Pulmonary artery endothelial cell (primary cell): ENCODE results near the gene PANK1. TPM values are rescaled to one million over a fixed set of nuclear protein-coding genes. Genes with fewer than 3 reads are reported as not detected.

Experiments used
- DNase-seq: peaks from one replicate; pipeline ENCODE4 v3.0.0-alpha.2; 2011; ENCODE audit warnings: low read depth, low spot score
- total RNA-seq: library from RNA; depleted of rRNA; stranded (reverse); fragments of >200 nt; gene quantifications from 2 replicates; pipeline ENCODE4 v1.2.3, GENCODE V29; 2014

PANK1 gene
- total RNA-seq, 1 donor from 2014 or later = 5.5 TPM

DNA sequence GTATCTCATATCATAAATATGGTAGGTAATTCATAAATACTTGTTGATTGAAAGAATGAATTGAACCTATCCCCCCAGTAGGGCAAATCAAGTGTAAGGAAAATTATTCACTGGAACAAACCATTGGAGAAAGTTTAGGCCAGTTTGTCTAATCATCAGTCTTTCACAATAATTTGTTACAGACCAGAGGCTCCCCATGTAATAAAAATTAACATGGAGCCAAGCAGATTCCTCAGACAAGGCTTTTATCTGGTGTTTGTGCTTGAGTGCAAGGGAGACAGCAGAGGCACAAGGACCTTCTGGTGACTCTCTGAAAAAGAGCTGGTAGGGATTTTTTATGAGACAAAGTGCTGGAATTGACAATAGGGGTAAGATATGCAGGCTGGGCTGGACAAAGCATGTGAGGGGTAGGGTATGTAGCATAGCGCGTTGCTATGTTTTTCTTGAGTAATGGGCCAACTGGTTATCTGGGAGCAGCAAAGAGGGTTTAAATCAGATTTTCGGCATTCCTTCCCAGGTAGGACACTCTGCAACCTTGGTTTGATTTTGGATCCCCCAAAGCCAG is 7.8 kb upstream of the PANK1 start:
- DNase-seq = no peak

DNA sequence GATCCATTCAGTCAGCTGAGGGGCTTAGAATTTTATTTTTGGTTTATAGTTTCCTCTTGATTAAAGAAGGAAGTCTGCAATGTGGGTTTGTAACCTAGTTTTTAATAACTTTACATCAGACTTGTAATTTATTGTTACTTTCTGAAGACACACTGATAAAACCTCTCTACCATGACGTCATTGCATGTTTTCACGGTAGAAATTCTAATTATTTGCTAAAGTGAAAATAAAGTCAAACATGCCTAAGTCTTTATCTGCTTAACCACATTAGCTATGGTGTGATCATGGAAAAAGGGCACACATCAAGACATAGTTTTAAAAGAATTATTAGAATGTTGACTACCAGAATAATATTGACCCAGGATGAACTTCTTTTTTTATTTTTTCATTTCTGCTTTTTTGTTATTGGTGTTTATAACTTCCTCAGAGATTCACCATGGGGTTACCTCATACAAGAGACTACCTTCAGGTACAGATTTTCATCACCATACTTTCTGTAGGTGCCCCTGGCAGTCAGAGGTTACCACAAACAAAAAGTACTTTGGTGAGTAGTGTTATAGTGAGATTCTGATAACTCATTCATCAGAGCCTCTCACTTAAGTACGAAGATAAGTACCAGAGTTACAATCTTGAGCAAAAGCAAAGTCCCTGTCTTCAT is 7.0 kb upstream of the PANK1 start:
- DNase-seq = no peak

GRCh38 chr10:89651205-89651915 is 6.3 kb upstream of the PANK1 start:
- no peak for DNase-seq

DNA sequence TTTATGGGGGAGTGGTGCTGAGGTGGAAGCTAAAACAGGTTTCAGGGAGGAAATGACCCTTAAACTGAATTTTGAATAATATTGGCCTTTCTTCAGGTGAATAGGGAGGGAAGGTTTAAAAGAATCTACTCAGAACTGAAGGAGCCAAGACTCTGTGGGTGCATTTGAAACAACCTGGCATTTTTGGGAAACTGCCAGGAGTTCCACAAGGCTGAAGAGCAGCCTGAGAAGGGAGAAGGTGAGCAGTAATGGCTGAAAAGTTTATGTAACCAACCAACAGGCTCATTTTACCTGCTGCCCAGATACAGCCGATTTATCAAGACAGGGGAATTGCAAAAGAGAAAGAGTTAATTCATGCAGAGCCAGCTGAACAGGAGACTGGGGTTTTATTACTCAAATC is 4.0 kb upstream of the PANK1 start:
- no peak for DNase-seq

DNA sequence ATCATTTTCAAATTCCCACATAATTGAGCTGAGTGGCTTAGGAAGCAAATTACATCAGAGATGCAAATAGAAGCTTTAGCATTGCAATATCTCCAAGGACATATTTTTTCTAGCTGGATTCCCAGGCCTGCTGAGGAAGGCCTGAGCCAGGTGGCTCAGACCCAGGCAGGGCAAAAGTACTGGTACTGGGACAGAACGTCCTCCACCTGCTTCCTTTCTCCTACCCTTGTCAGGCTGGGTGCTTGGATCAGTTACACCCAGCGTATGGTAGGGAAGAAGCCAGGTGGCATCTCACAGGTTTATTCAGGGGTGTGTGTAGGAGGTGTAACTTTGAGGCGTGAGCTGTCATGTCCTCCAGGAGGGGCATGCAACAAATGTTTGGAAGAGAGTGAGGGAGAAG is 3.0 kb upstream of the PANK1 start:
- DNase-seq = no peak

- no peak for DNase-seq
Measured at GRCh38 chr10:89646889-89647657, 2.0 kb upstream of the PANK1 start.

- DNase-seq = no peak
Measured at GRCh38 chr10:89645742-89646172, 715 bp upstream of the PANK1 start.

DNA sequence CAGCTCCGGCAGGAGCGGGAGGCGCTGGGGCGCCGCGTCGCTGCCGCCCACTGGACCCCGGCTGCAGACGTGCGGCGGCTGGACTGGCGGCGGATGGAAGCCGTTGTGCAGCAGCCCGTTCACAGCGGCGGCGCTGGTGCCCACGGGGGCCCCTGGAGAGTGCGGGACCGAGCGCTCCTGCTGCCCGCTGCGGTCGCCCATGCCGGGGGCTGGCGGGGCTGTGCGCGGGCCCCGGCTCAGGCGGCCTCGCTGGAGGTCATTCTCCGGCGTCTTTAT is 413 bp downstream of the PANK1 start:
- no peak for DNase-seq

DNA sequence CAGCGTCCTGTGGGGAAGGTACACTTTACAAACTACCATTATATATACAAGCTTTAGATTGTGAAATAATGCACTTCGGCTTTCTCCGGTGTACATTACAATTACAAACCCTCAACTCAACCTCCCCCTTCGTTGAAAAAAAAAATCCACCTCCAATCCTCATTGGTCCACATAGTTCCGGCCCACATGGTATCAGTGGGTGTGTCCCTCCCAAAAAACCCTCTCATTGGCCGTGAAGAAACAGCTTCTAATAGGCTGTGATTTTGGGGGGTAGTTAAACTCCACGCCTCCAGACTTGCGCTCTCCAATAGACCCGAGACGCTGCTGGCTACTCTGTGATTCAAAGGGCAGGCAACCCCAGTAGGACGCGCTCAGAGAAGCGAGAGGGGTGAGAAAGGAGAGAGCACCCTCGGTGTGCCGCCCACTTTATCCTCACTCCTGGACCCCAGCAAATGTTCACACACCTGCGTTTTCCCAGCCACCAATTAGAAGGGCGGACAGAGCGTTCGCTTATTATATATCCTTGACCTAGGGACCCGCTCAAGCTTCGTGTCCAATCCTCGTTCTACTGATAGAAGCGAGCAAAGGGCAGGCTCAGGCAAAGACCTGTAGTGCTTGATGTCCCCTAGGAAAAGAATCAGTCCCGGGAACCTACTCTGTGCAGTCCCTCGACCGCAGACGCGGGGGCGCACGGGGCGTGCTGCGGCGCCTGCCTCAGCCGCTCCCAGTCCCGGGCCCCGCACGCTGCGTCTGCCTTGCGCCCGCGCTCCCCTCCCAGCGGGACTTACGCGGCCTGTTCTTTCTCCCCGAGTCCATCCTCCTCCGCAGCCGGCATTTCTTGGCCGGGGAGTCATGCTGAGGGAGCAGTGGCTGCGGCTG is 991 bp downstream of the PANK1 start:
- peak; percentile 73 for DNase-seq

DNA sequence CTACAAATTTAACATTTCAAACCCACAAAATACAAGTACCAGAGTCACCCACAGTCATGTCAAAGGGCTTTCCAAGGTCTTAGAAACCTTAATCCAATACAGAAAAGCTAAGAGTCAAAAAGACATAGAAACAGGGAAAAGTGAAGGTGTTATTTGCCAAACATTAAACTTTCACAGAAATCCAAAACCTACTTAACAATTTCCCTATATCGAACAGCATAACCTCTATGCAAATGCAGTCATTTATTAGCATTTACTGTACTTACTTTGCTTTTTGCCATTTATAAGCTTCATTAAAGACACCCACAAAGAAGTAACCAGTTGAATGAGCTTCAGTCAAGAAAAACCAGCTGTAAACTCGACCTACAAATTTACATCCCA is 1.6 kb downstream of the PANK1 start:
- no peak for DNase-seq

- no peak for DNase-seq
Measured at GRCh38 chr10:89642193-89642592, 2.8 kb downstream of the PANK1 start.

DNA sequence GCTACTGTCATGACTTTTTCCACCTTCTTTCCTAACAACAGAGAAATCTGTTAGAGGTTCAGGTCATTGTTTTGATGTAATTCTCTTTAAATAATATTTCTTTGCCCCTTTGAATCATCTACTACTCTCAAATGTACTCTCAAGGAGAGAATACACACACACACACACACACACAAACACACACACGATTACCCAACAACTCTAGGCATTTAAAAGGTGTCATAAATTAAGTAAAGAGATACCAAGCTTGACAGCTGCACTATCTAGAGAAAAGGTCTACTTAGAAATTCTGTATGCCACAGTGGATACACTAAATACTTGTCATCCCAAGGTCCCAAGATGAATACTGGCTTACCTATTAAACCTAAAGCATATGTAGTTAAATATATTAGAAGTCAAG is 4.8 kb downstream of the PANK1 start:
- no peak for DNase-seq

GRCh38 chr10:89639326-89639725 is 5.7 kb downstream of the PANK1 start:
- no peak for DNase-seq

GRCh38 chr10:89637113-89637512 is 7.9 kb downstream of the PANK1 start:
- no peak for DNase-seq

GRCh38 chr10:89634637-89635036 is 10.4 kb downstream of the PANK1 start:
- no peak for DNase-seq

- no peak for DNase-seq
Measured at GRCh38 chr10:89633484-89633883, 11.6 kb downstream of the PANK1 start.

GRCh38 chr10:89632824-89633223 is 12.2 kb downstream of the PANK1 start:
- no peak for DNase-seq

- no peak for DNase-seq
Measured at GRCh38 chr10:89627830-89628229, 17.2 kb downstream of the PANK1 start.

- no peak for DNase-seq
Measured at GRCh38 chr10:89625041-89625765, 19.8 kb downstream of the PANK1 start.

GRCh38 chr10:89624020-89624419 is 21.0 kb downstream of the PANK1 start:
- DNase-seq = no peak

GRCh38 chr10:89622151-89622550 is 22.9 kb downstream of the PANK1 start:
- DNase-seq = no peak
